HepG2 (cell line): ENCODE results near the gene DENND2A. TPM values are rescaled to one million over a fixed set of nuclear protein-coding genes. Genes with fewer than 3 reads are reported as not detected.

Source experiments
- ATAC-seq: fragments of 200-7000 bp; cut with Tn5 transposase; 3 replicates; pipeline ENCODE4 v1.9.1; 2020; ENCODE audit warnings: mild to moderate bottlenecking, moderate library complexity
- Bru-seq: library from RNA; stranded (reverse); fragments of 400-500 nt; gene quantifications from one replicate; lab custom pipeline; 2021; lab: Mats Ljungman, UMichigan
- BruChase-seq, 2 experiments: library from RNA; stranded (reverse); fragments of 400-500 nt; gene quantifications; one replicate each; lab custom pipeline; 2021; lab: Mats Ljungman, UMichigan
- BruUV-seq: library from RNA; stranded (reverse); fragments of 400-500 nt; replicated peaks from 2 replicates; lab custom pipeline; 2021; lab: Mats Ljungman, UMichigan
- CTCF ChIA-PET: fragments of 300-600 bp; formaldehyde crosslinking; extraction: SDS; loops from one replicate; lab custom pipeline; 2021; ENCODE audit warnings: low total read pairs, inconsistent platforms, low intra/inter-chr PET ratio; lab: Yijun Ruan, JAX
- POLR2A ChIA-PET: fragments of 350-600 bp; sonication (Branson Sonifier 250); formaldehyde crosslinking; loops from one replicate; lab custom pipeline; 2020; ENCODE audit warnings: antibody characterized with exemption, inconsistent platforms; lab: Yijun Ruan, JAX
- DNase-seq: peaks from one replicate; pipeline ENCODE4 v3.0.0-alpha.2; 2015; ENCODE audit warnings: low spot score
- FAIRE-seq: peaks from 3 replicates; lab custom pipeline; 2011; peaks lifted over from hg19 to GRCh38; lab: Jason Lieb, UNC
- H2AFZ ChIP-seq: one replicate; pipeline ENCODE4 v1.6.1; 2011; ENCODE audit warnings: low read length, inconsistent platforms
- H3K27ac ChIP-seq: fragments of 300-600 bp; 3 replicates; pipeline ENCODE4 v1.8.0; 2011; ENCODE audit warnings: mixed run types, mild to moderate bottlenecking, mixed read lengths, low read length, inconsistent platforms; ENCODE audit not compliant: insufficient read depth; ENCODE audit errors: extremely low read length
- H3K27me3 ChIP-seq, 2 experiments: fragments of 200-600 bp in 1 of 2; 2 replicates in 1 of 2; 3 replicates in 1 of 2; pipeline versions ENCODE4 v1.6.0 to v1.8.0; 2011; ENCODE audit warnings: low read length in 2 of 2, mild to moderate bottlenecking in 2 of 2, moderate library complexity in 2 of 2, inconsistent platforms in 1 of 2; ENCODE audit not compliant: insufficient read depth in 2 of 2, control insufficient read depth in 1 of 2
- H3K36me3 ChIP-seq, 2 experiments: fragments of 200-600 bp in 1 of 2; replicated peaks in 1 of 2; 2 replicates in 1 of 2; 3 replicates in 1 of 2; pipeline versions ENCODE4 v1.5.1 to v1.8.0; 2011; ENCODE audit warnings: low read length in 2 of 2, inconsistent platforms in 1 of 2; ENCODE audit not compliant: insufficient read depth in 2 of 2, control insufficient read depth in 1 of 2
- H3K4me1 ChIP-seq: 2 replicates; pipeline ENCODE4 v1.5.1; 2012; ENCODE audit warnings: low read length, inconsistent platforms; ENCODE audit not compliant: insufficient read depth
- H3K4me2 ChIP-seq: 2 replicates; pipeline ENCODE4 v1.6.0; 2011; ENCODE audit warnings: low read depth, low read length, inconsistent platforms
- H3K4me3 ChIP-seq, 3 experiments: fragments of 200-600 bp in 1 of 3; sonication (generic), shearing (Covaris generic) in 1 of 3; replicated peaks in 1 of 3; 2 replicates each; pipeline ENCODE4 v1.5.1; 2011 to 2016; ENCODE audit warnings: low read length in 3 of 3, inconsistent platforms in 2 of 3, low read depth in 2 of 3, mild to moderate bottlenecking in 2 of 3, control low read depth in 1 of 3, mixed read lengths in 1 of 3; ENCODE audit not compliant: insufficient read depth in 1 of 3
- H3K79me2 ChIP-seq: one replicate; pipeline ENCODE4 v1.6.1; 2011; ENCODE audit warnings: low read length, inconsistent platforms; ENCODE audit not compliant: insufficient read depth
- H3K9ac ChIP-seq: 2 replicates; pipeline ENCODE4 v1.6.0; 2011; ENCODE audit warnings: mild to moderate bottlenecking, low read depth, low read length, inconsistent platforms; ENCODE audit not compliant: insufficient read depth
- H3K9me3 ChIP-seq: 2 replicates; pipeline ENCODE4 v1.5.1; 2012; ENCODE audit warnings: mild to moderate bottlenecking, low read length
- H4K20me1 ChIP-seq: 2 replicates; pipeline ENCODE4 v1.6.0; 2011; ENCODE audit warnings: inconsistent platforms, mild to moderate bottlenecking, low read length, moderate library complexity; ENCODE audit not compliant: insufficient read depth
- FOXO1 ChIP-seq: sonication (generic); formaldehyde crosslinking; IDR thresholded peaks from 2 replicates; pipeline ENCODE4 v1.4.0; 2020; ENCODE audit warnings: missing genetic modification reagents
- GATA4 ChIP-seq: sonication (generic); IDR thresholded peaks from 2 replicates; pipeline ENCODE4 v1.6.1; 2016; ENCODE audit warnings: antibody characterized with exemption, low read depth, borderline replicate concordance
- KLF9 ChIP-seq: IDR thresholded peaks from 2 replicates; pipeline ENCODE4 v1.6.1; 2016; ENCODE audit warnings: low read depth
- PRPF4 ChIP-seq: fragments of 200-400 bp; formaldehyde crosslinking; IDR thresholded peaks from 2 replicates; pipeline ENCODE4 v1.6.1; 2016; ENCODE audit warnings: low read length, low read depth; ENCODE audit not compliant: poor library complexity, severe bottlenecking
- RFX1 ChIP-seq: fragments of 450-650 bp; IDR thresholded peaks from 2 replicates; pipeline ENCODE4 v1.6.1; 2017
- RFX3 ChIP-seq: IDR thresholded peaks from 2 replicates; pipeline ENCODE4 v1.6.1; 2016; ENCODE audit warnings: missing biosample characterization, missing genetic modification reagents
- SOX5 ChIP-seq: IDR thresholded peaks from 2 replicates; pipeline ENCODE4 v1.6.1; 2016; ENCODE audit warnings: borderline replicate concordance
- TARDBP ChIP-seq: sonication (generic); formaldehyde crosslinking; IDR thresholded peaks from 2 replicates; pipeline ENCODE4 v1.8.0; 2022; ENCODE audit warnings: mild to moderate bottlenecking, missing genetic modification reagents
- TP53 ChIP-seq: sonication (generic); formaldehyde crosslinking; conservative IDR thresholded peaks from 2 replicates; pipeline ENCODE4 v1.4.0; 2020; ENCODE audit warnings: missing genetic modification reagents
- YY1 ChIP-seq: IDR thresholded peaks from 2 replicates; pipeline ENCODE4 v1.6.1; 2011; ENCODE audit warnings: low read length, low read depth, moderate library complexity, mild to moderate bottlenecking; ENCODE audit not compliant: insufficient read depth, insufficient replicate concordance
- ZMYM3 ChIP-seq: sonication (generic); formaldehyde crosslinking; IDR thresholded peaks from 2 replicates; pipeline ENCODE4 v1.5.1; 2020; ENCODE audit warnings: mild to moderate bottlenecking, missing genetic modification reagents
- ZSCAN12 ChIP-seq: sonication (generic); formaldehyde crosslinking; IDR thresholded peaks from 2 replicates; pipeline ENCODE4 v1.9.0; 2021; ENCODE audit warnings: mild to moderate bottlenecking, missing genetic modification reagents
- WGBS: methylation state at CpG from one replicate; pipeline ENCODE4 v1.1.6; 2017; ENCODE audit warnings: low lambda C conversion rate; 5-methylcytosine and 5-hydroxymethylcytosine counted together
- in situ Hi-C: cut with HindIII; loops from 2 replicates; pipeline ENCODE4 v1.10.0; 2017; ENCODE audit warnings: low pct_unique_long_range_greater_than_20kb; ENCODE audit not compliant: extremely low pct_ligation_motif_present
- intact Hi-C: fragments of 100-400 bp; cut with micrococcal nuclease; formaldehyde crosslinking; loops from one replicate; pipeline ENCODE4 v1.10.0; 2022; ENCODE audit not compliant: unreplicated experiment
- long read RNA-seq, 2 experiments: library from RNA in 1 of 2; library from polyadenylated mRNA in 1 of 2; stranded (forward) in 1 of 2; unstranded in 1 of 2; transcript quantifications; one replicate each; pipeline ENCODE4 v2.0.0, GENCODE V29; 2019 to 2022
- polyA minus RNA-seq, 3 experiments: library from RNA; depleted of rRNA, polyadenylated mRNA; stranded (reverse); fragments of >200 nt; gene quantifications; 2 replicates each; pipeline ENCODE4 v1.2.3, GENCODE V29; 2011; ENCODE audit warnings: low replicate concordance in 1 of 3
- polyA plus RNA-seq, 8 experiments: library from polyadenylated mRNA; depleted of rRNA in 3 of 8; stranded (reverse) in 7 of 8; unstranded in 1 of 8; fragments of >200 nt; fragmentation: Illumina TruSeq in 4 of 8; extraction: Trizol in 4 of 8; gene quantifications; 2 replicates each; pipeline versions ENCODE4 v1.2.1 to v1.2.3, GENCODE V29; 2011 to 2016; ENCODE audit warnings: low read depth in 4 of 8, missing spikeins in 1 of 8, mixed read lengths in 1 of 8; ENCODE audit not compliant: insufficient read depth in 1 of 8
- total RNA-seq, 5 experiments: library from RNA; depleted of rRNA; stranded (reverse); fragments of >200 nt; fragmentation: Illumina TruSeq; extraction: Trizol; gene quantifications; 2 replicates each; pipeline ENCODE4 v1.2.3, GENCODE V29; 2016; ENCODE audit warnings: low read depth in 1 of 5
- TF ChIP-seq, protein P1 (sequence below): IDR thresholded peaks from 2 replicates; pipeline ENCODE4 v1.6.1; 2016; ENCODE audit warnings: low read depth, control low read depth
- TF ChIP-seq, protein P2 (sequence below): sonication (generic); formaldehyde crosslinking; IDR thresholded peaks from 2 replicates; pipeline ENCODE4 v1.4.0; 2020; ENCODE audit warnings: missing genetic modification reagents

DENND2A gene, protein sequence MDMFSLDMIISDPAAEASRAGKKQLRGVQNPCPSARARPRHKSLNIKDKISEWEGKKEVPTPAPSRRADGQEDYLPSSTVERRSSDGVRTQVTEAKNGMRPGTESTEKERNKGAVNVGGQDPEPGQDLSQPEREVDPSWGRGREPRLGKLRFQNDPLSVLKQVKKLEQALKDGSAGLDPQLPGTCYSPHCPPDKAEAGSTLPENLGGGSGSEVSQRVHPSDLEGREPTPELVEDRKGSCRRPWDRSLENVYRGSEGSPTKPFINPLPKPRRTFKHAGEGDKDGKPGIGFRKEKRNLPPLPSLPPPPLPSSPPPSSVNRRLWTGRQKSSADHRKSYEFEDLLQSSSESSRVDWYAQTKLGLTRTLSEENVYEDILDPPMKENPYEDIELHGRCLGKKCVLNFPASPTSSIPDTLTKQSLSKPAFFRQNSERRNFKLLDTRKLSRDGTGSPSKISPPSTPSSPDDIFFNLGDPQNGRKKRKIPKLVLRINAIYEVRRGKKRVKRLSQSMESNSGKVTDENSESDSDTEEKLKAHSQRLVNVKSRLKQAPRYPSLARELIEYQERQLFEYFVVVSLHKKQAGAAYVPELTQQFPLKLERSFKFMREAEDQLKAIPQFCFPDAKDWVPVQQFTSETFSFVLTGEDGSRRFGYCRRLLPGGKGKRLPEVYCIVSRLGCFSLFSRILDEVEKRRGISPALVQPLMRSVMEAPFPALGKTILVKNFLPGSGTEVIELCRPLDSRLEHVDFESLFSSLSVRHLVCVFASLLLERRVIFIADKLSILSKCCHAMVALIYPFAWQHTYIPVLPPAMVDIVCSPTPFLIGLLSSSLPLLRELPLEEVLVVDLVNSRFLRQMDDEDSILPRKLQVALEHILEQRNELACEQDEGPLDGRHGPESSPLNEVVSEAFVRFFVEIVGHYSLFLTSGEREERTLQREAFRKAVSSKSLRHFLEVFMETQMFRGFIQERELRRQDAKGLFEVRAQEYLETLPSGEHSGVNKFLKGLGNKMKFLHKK
- not detected in 2 replicates for total RNA-seq (2016; rRNA removed; fragmentation: Illumina TruSeq; extraction: Trizol)
- 0.09 and 0.10 TPM in 2 replicates for total RNA-seq (2016; cell fraction: cytosol; rRNA removed; fragmentation: Illumina TruSeq; extraction: Trizol; ENCODE audit: low read depth)
- not detected in 2 replicates for total RNA-seq (2016; cell fraction: insoluble cytoplasmic fraction; rRNA removed; fragmentation: Illumina TruSeq; extraction: Trizol)
- not detected in 2 replicates for total RNA-seq (2016; cell fraction: membrane; rRNA removed; fragmentation: Illumina TruSeq; extraction: Trizol)
- total RNA-seq (2016; cell fraction: nucleus; rRNA removed; fragmentation: Illumina TruSeq; extraction: Trizol) = not detected in 2 replicates
- 0.12 TPM in 1 of 2 replicates, not detected in the other for polyA plus RNA-seq (2011; rRNA removed)
- 0.05 TPM in 1 of 2 replicates, not detected in the other for polyA plus RNA-seq (2011; cell fraction: cytosol; rRNA removed)
- polyA plus RNA-seq (2011; cell fraction: nucleus; rRNA removed) = not detected in 2 replicates
- polyA plus RNA-seq (2012) = 0.04 and 0.13 TPM in 2 replicates
- 0.02 TPM in 1 of 2 replicates, not detected in the other for polyA plus RNA-seq (2016; cell fraction: cytosol; fragmentation: Illumina TruSeq; extraction: Trizol; ENCODE audit: low read depth)
- not detected in 2 replicates for polyA plus RNA-seq (2016; cell fraction: insoluble cytoplasmic fraction; fragmentation: Illumina TruSeq; extraction: Trizol; ENCODE audit: low read depth)
- polyA plus RNA-seq (2016; cell fraction: membrane; fragmentation: Illumina TruSeq; extraction: Trizol; ENCODE audit: low read depth) = not detected in 2 replicates
- not detected in 2 replicates for polyA plus RNA-seq (2016; cell fraction: nucleus; fragmentation: Illumina TruSeq; extraction: Trizol; ENCODE audit: insufficient read depth, low read depth)
- polyA minus RNA-seq (2011; rRNA and poly(A)+ RNA removed; ENCODE audit: low replicate concordance) = not detected in 2 replicates
- not detected in 2 replicates for polyA minus RNA-seq (2011; cell fraction: cytosol; rRNA and poly(A)+ RNA removed)
- polyA minus RNA-seq (2011; cell fraction: nucleus; rRNA and poly(A)+ RNA removed) = not detected in 2 replicates
- percentile 7 among the genes with signal in this experiment for Bru-seq, nascent RNA
- percentile 9 among the genes with signal in this experiment for BruChase-seq, experiment 1, labeled RNA remaining after a 6-hour chase
- percentile 13 among the genes with signal in this experiment for BruChase-seq, experiment 2, labeled RNA remaining after a 2-hour chase
- long read RNA-seq, experiment 1 = 0 reads
- long read RNA-seq, experiment 2 = 0 reads

DNA sequence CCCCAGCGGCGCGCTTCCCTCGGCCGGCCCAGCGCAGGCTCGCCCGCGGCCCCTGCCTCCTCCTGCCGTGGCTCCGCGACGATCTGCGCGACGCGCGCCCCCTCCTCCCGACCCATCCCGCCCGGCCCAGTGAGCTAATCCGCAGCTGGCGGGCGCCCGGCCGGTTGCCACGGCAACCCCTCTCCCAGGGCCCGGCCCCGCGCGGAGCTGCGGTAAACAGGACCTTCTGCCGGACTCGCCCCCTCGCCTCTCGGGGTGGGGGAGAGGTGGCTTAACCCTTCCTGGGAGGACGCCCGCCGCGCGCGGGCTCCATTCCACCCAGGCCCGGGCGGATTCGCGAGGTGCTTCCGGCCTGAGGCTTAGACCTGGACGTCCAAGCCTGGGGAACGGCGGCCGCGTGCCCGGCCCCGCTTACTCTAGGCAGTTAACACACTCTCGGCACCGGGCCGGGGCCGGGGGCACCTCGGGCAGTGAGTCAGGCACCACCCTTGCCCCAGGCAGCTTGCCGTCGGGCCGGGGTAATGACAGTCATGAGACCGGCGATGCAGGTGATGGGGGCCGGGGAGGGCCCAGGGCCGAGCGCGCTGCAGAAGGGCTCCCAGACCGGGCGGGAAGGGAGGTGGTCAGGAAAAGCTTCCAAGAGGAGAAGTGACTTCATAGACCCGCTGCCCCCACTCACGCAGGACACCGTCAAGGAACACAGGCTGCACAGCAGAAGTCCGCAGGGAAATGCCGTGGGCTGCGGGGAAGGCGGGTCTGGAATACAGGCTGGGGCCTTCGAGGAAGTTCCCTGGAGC, at the start of gene DENND2A:
Gene DENND2A (minus strand): TSS at position 87 of the 797 bp plus-strand sequence. CDS start 38,416 bp downstream, outside the sequence.
- peak within 1 kb of the TSS; percentile 63 for H3K4me2 ChIP-seq
- H3K4me1 ChIP-seq = no peaks in the 10 kb centered on the region
- H3K9me3 ChIP-seq = no peaks in the 10 kb centered on the region
- ATAC-seq (peak; percentile 54), DNase-seq (no peak), FAIRE-seq (no peak)
- H3K27me3 ChIP-seq = peaks cover 6 to 48% of the 10 kb centered on the region in 2 experiments
- no peaks in the 10 kb centered on the region for H3K36me3 ChIP-seq
- no peaks in the 10 kb centered on the region for H4K20me1 ChIP-seq
- no peaks in the 10 kb centered on the region for H3K79me2 ChIP-seq
- BruUV-seq = no TSS peak
- intact Hi-C loops = no loop called here
- 42% methylated on average over 35 of the region's 78 CpGs for WGBS
- no peak within 1 kb of the TSS for H2AFZ ChIP-seq
- peak within 1 kb of the TSS; percentile 12 to 59 (median 33); a peak in 3 of 6 replicates for H3K4me3 ChIP-seq
- in situ Hi-C loops = no loop called here
- ChIA-PET POLR2A (no interaction called here), CTCF (no interaction called here)
- H3K27ac ChIP-seq = no peak within 1 kb of the TSS
- H3K9ac ChIP-seq = no peak within 1 kb of the TSS
- TF ChIP-seq GATA4 (no peak), KLF9 (CRISPR knock-in tag) (no peak), ZSCAN12 (CRISPR knock-in tag) (no peak), RFX1 (peak; percentile 46), ZMYM3 (CRISPR knock-in tag) (no peak), TP53 (no peak), TARDBP (CRISPR knock-in tag) (no peak), YY1 (no peak), FOXO1 (CRISPR knock-in tag) (0 out of 2 replicates have a peak, but pooled peaks have one; percentile 16), PRPF4 (no peak), SOX5 (CRISPR knock-in tag) (no peak), RFX3 (CRISPR knock-in tag) (peak; percentile 64)
- TF ChIP-seq, protein P1, sequence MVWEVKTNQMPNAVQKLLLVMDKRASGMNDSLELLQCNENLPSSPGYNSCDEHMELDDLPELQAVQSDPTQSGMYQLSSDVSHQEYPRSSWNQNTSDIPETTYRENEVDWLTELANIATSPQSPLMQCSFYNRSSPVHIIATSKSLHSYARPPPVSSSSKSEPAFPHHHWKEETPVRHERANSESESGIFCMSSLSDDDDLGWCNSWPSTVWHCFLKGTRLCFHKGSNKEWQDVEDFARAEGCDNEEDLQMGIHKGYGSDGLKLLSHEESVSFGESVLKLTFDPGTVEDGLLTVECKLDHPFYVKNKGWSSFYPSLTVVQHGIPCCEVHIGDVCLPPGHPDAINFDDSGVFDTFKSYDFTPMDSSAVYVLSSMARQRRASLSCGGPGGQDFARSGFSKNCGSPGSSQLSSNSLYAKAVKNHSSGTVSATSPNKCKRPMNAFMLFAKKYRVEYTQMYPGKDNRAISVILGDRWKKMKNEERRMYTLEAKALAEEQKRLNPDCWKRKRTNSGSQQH (CRISPR knock-in tag) = no peak
- TF ChIP-seq, protein P2, sequence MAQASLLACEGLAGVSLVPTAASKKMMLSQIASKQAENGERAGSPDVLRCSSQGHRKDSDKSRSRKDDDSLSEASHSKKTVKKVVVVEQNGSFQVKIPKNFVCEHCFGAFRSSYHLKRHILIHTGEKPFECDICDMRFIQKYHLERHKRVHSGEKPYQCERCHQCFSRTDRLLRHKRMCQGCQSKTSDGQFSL (CRISPR knock-in tag) = no peak
